ENCODE data around the gene TCP11L2. TPM values are rescaled to one million over a fixed set of nuclear protein-coding genes. Genes with fewer than 3 reads are reported as not detected.

Gene TCP11L2
- polyA plus RNA-seq, 3 donors = 23.5 to 37.3 (median 35.8) TPM

DNA sequence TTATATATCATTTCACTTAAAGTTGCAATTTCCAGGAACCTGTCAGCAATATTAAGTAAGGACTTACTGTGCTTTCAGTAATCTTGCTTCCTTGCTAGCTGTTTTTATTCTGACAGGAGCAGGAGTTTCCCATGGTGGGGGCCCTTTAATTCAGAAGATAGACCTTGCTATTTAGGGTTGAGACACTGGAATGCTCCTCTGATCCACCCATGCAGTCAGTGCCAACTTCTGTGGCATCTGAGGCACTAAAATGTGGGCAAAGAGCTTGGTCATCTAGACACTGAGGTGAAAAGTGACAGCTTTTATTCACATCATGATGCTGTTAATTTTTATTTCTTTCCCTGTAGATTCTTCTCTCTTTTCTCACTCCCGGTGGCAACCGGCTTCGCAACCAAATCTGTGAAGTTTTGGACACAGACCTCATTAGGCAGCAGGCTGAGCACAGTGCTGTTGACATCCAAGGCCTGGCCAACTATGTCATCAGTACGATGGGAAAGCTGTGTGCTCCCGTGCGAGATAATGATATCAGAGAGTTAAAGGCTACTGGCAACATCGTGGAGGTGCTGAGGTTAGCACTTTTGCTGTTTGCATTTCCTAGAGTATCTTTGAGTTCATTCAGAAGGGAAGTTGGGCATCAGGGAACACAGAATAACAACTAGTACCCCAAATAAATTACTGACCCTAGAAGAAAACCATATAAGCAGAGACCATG, 18.8 kb downstream of the TCP11L2 start:
- Mint-ChIP-seq H3K9me3 (no peaks in the 10 kb centered on the region), H3K36me3 (peaks cover 82 to 90% of the 10 kb centered on the region in 2 donors), H3K4me1 (peaks cover 6% of the 10 kb centered on the region), H3K4me3 (no peak overlapping the region), H3K27ac (peak overlapping the region in 1 of 7 donors; percentile 33), H3K27me3 (ENCODE audit: low read depth in 3 of 3) (peaks cover 0 to 3% (median 0%) of the 10 kb centered on the region in 3 donors)
- H3K4me3 ChIP-seq (replicated peaks in 1 of 3; ENCODE audit: low read depth in 2 of 3, low read length in 3 of 3) = no peak overlapping the region
- no peaks in the 10 kb centered on the region for H3K79me2 ChIP-seq (ENCODE audit: insufficient read depth, low read length)
- intact Hi-C loops (cut with micrococcal nuclease) = no loop called here
- TF ChIP-seq, protein P1, sequence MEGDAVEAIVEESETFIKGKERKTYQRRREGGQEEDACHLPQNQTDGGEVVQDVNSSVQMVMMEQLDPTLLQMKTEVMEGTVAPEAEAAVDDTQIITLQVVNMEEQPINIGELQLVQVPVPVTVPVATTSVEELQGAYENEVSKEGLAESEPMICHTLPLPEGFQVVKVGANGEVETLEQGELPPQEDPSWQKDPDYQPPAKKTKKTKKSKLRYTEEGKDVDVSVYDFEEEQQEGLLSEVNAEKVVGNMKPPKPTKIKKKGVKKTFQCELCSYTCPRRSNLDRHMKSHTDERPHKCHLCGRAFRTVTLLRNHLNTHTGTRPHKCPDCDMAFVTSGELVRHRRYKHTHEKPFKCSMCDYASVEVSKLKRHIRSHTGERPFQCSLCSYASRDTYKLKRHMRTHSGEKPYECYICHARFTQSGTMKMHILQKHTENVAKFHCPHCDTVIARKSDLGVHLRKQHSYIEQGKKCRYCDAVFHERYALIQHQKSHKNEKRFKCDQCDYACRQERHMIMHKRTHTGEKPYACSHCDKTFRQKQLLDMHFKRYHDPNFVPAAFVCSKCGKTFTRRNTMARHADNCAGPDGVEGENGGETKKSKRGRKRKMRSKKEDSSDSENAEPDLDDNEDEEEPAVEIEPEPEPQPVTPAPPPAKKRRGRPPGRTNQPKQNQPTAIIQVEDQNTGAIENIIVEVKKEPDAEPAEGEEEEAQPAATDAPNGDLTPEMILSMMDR (IDR thresholded peaks at IDR 0.05) = no peak
- no peak overlapping the region for H3K27ac ChIP-seq (ENCODE audit: low read depth in 1 of 2, low read length in 2 of 2)
- no peak overlapping the region for H3K9ac ChIP-seq (ENCODE audit: insufficient read depth, low read length, poor library complexity, severe bottlenecking)
- H3K27me3 ChIP-seq (ENCODE audit: control insufficient read depth in 2 of 2, insufficient read depth in 2 of 2, low read length in 2 of 2) = no peaks in the 10 kb centered on the region
- WGBS (ENCODE audit: insufficient coverage) = no CpG with 5 or more reads among the region's 7 CpGs
- H2AFZ ChIP-seq (ENCODE audit: insufficient read depth, low read depth, low read length, poor library complexity, severe bottlenecking) = no peak overlapping the region
- H3K4me1 ChIP-seq (ENCODE audit: control insufficient read depth in 1 of 2, insufficient read depth in 2 of 2, low read length in 2 of 2) = peaks cover 0 to under 1% of the 10 kb centered on the region in 2 donors
- no peak overlapping the region for H3K4me2 ChIP-seq (replicated peaks; ENCODE audit: extremely low read depth, low read length, poor library complexity, severe bottlenecking)
- no peaks in the 10 kb centered on the region for H3K9me3 ChIP-seq (replicated peaks in 1 of 2; ENCODE audit: control insufficient read depth in 1 of 2, insufficient read depth in 1 of 2, low read length in 2 of 2)
- no peak for DNase-seq
- H3K36me3 ChIP-seq (replicated peaks in 1 of 2; ENCODE audit: control insufficient read depth in 1 of 2, insufficient read depth in 2 of 2, low read length in 2 of 2) = peaks cover 87 to 97% of the 10 kb centered on the region in 2 donors
- peaks cover 9% of the 10 kb centered on the region for H4K20me1 ChIP-seq (ENCODE audit: insufficient read depth, low read length)

- H3K36me3 ChIP-seq (replicated peaks in 1 of 2; ENCODE audit: control insufficient read depth in 1 of 2, insufficient read depth in 2 of 2, low read length in 2 of 2) = peaks cover 73 to 87% of the 10 kb centered on the region in 2 donors
- Mint-ChIP-seq H3K4me1 (peaks cover 9% of the 10 kb centered on the region), H3K4me3 (no peak overlapping the region), H3K27me3 (ENCODE audit: low read depth in 3 of 3) (peaks cover 0 to 1% (median 0%) of the 10 kb centered on the region in 3 donors), H3K9me3 (no peaks in the 10 kb centered on the region), H3K27ac (no peak overlapping the region), H3K36me3 (peaks cover 82 to 85% of the 10 kb centered on the region in 2 donors)
- TF ChIP-seq, protein P1 (IDR thresholded peaks at IDR 0.05) = no peak
- H3K9me3 ChIP-seq (replicated peaks in 1 of 2; ENCODE audit: control insufficient read depth in 1 of 2, insufficient read depth in 1 of 2, low read length in 2 of 2) = no peaks in the 10 kb centered on the region
- DNase-seq = no peak
- no peak overlapping the region for H3K4me2 ChIP-seq (replicated peaks; ENCODE audit: extremely low read depth, low read length, poor library complexity, severe bottlenecking)
- WGBS (ENCODE audit: insufficient coverage) = no CpG with 5 or more reads among the region's 2 CpGs
- no peaks in the 10 kb centered on the region for H3K27me3 ChIP-seq (ENCODE audit: control insufficient read depth in 2 of 2, insufficient read depth in 2 of 2, low read length in 2 of 2)
- peaks cover 9% of the 10 kb centered on the region for H4K20me1 ChIP-seq (ENCODE audit: insufficient read depth, low read length)
- no peak overlapping the region for H3K9ac ChIP-seq (ENCODE audit: insufficient read depth, low read length, poor library complexity, severe bottlenecking)
- no peak overlapping the region for H3K4me3 ChIP-seq (replicated peaks in 1 of 3; ENCODE audit: low read depth in 2 of 3, low read length in 3 of 3)
- H3K27ac ChIP-seq (ENCODE audit: low read depth in 1 of 2, low read length in 2 of 2) = no peak overlapping the region
- H3K79me2 ChIP-seq (ENCODE audit: insufficient read depth, low read length) = no peaks in the 10 kb centered on the region
- H3K4me1 ChIP-seq (ENCODE audit: control insufficient read depth in 1 of 2, insufficient read depth in 2 of 2, low read length in 2 of 2) = peaks cover 6% of the 10 kb centered on the region in 2 donors
- intact Hi-C loops (cut with micrococcal nuclease) = no loop called here
- H2AFZ ChIP-seq (ENCODE audit: insufficient read depth, low read depth, low read length, poor library complexity, severe bottlenecking) = no peak overlapping the region
These were observed 21.0 kb downstream of the TCP11L2 start for GRCh38 chr12:106323537-106323936.

Measured in CD14-positive monocyte (primary cell).